22Rv1 (cell line): Measurements from ENCODE around the gene MCM3AP.

Source experiments
- CTCF ChIP-seq: fragments of 450-650 bp; IDR thresholded peaks from 2 replicates; pipeline ENCODE4 v1.5.1; 2017; ENCODE audit warnings: mild to moderate bottlenecking
- ZFX ChIP-seq: fragments of 450-650 bp; IDR thresholded peaks from 2 replicates; pipeline ENCODE4 v1.6.1; 2017; ENCODE audit warnings: antibody characterized with exemption, borderline replicate concordance

GRCh38 chr21:46322351-46323226, 37.2 kb upstream of the MCM3AP start:
- TF ChIP-seq CTCF, result no peak
- TF ChIP-seq ZFX, result no peak
